Gastrocnemius medialis (tissue), 4 donors: ENCODE measurements around the gene CEACAM4.

ENCODE experiments used
- CTCF ChIP-seq, 5 experiments: fragments of 450-650 bp in 3 of 5; fragments of 200-600 bp in 2 of 5; sonication (generic) in 2 of 5; IDR thresholded peaks in 4 of 5; conservative IDR thresholded peaks in 1 of 5; 1 replicate in 4 of 5; 2 replicates in 1 of 5; pipeline ENCODE4 v1.5.1; 2016 to 2019; ENCODE audit warnings: antibody characterized with exemption in 5 of 5, mild to moderate bottlenecking in 3 of 5, moderate library complexity in 3 of 5
- POLR2A ChIP-seq, 2 donors: fragments of 450-650 bp; IDR thresholded peaks; one replicate each; pipeline ENCODE4 v1.6.1; 2017; ENCODE audit warnings: antibody characterized with exemption in 2 of 2, mild to moderate bottlenecking in 2 of 2, moderate library complexity in 2 of 2

- TF ChIP-seq CTCF (IDR thresholded peaks at IDR 0.05 in 4 of 5, conservative IDR thresholded peaks at IDR 0.05 in 1 of 5) = no peak
- TF ChIP-seq POLR2A (IDR thresholded peaks at IDR 0.05) = no peak
Observed at GRCh38 chr19:41569481-41570150, 57.3 kb downstream of the CEACAM4 start.
